Activated CD4-positive, alpha-beta T cell treated with anti-CD3 and anti-CD28 coated beads, Interleukin-2, amount 10 ng/mL, durations not matched to agents 24 days and 14 days (primary cell): ENCODE results near the gene SPATA31E1. TPM values are rescaled to one million over a fixed set of nuclear protein-coding genes. Genes with fewer than 3 reads are reported as not detected.
A peak's percentile ranks its signal among the peaks of the same experiment; 100 is the strongest.

Experiments used
- DNase-seq: peaks from one replicate; pipeline ENCODE4 v3.0.0; 2022
- H3K27ac Mint-ChIP-seq: one replicate; pipeline ENCODE4 v1.8.0; 2022; ENCODE audit warnings: mild to moderate bottlenecking, mixed read lengths
- H3K27me3 Mint-ChIP-seq: one replicate; pipeline ENCODE4 v1.8.0; 2022; ENCODE audit warnings: mixed read lengths
- H3K36me3 Mint-ChIP-seq: one replicate; pipeline ENCODE4 v1.8.0; 2022; ENCODE audit warnings: low read depth, mild to moderate bottlenecking, mixed read lengths
- H3K4me1 Mint-ChIP-seq: one replicate; pipeline ENCODE4 v1.8.0; 2021; ENCODE audit warnings: mixed read lengths
- H3K4me3 Mint-ChIP-seq: one replicate; pipeline ENCODE4 v1.8.0; 2022; ENCODE audit warnings: mild to moderate bottlenecking, moderate library complexity, mixed read lengths
- H3K9me3 Mint-ChIP-seq: one replicate; pipeline ENCODE4 v1.8.0; 2021; ENCODE audit warnings: mixed read lengths
- intact Hi-C: fragments of 100-400 bp; cut with micrococcal nuclease; formaldehyde crosslinking; loops from one replicate; pipeline ENCODE4 v1.15.1; 2023
- total RNA-seq: library from RNA; stranded (reverse); gene quantifications from 2 replicates; pipeline ENCODE4 v1.2.3, GENCODE V29; 2022

Gene SPATA31E1
- total RNA-seq, 1 donor from 2014 or later = not detected

DNA sequence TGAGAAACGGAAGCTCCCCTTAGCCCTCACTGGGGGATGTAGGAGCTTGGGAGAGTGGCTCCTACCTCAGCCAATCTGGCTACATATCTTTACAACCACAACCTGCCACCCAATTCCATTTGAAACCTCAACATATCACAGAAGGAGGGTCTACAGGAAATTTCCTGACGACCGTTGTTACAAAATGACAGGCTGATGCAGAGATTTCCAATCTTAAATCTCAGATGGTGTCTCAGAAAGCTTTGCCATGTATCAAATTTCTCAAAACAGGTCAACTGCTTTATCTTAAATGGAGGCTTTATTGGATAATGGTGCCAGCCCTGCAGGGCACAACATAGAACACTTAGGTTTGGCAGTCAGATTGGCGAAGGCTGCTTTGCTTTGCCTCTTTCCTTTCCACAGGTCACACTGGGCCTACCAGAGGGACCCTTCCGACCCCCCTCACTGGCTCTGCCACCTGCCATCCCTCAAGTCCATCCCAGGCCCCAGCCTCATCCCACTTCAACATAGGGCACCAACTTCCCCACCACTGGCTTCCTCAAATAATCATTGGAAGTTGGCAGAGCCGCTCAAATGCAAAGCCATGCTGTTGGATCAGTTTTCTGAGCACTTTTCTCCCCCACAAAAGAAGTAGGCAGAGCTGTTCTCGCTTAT is 11.1 kb upstream of the SPATA31E1 start:
- no peaks in the 10 kb centered on the region for H3K9me3 Mint-ChIP-seq
- no peaks in the 10 kb centered on the region for H3K27me3 Mint-ChIP-seq
- no peak overlapping the region for H3K27ac Mint-ChIP-seq
- no peaks in the 10 kb centered on the region for H3K36me3 Mint-ChIP-seq
- H3K4me3 Mint-ChIP-seq = no peak overlapping the region
- intact Hi-C loops = no loop called here
- no peaks in the 10 kb centered on the region for H3K4me1 Mint-ChIP-seq
- no peak for DNase-seq

DNA sequence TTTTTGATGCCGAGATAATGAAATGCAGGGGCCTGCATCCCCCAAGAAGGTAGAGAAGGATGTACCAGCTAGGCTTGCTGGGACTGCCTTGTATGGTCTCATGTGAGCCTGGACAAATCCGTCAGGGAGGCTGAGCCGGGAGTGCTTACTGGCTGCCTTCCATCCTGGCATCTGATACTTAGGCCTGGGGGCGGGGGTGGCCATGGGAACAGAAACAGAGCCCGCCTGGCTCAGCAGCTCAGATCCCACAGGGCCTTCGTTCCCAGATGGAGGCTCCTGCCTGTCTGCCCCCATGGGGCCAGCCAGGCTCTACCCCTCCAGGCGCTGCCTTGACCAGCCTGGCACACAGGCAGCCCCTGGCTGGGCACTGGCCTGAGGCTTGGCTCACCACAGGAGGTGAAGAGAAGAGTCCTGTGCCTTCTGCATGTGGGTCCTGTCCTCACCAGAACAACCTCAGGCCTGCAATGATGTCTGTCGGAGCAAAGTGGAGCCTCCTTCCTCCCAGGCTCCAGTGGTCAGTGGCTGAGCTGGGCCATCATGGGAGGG is 10.5 kb upstream of the SPATA31E1 start:
- Mint-ChIP-seq H3K9me3 (no peaks in the 10 kb centered on the region), H3K27ac (no peak overlapping the region), H3K27me3 (no peaks in the 10 kb centered on the region), H3K4me1 (no peaks in the 10 kb centered on the region), H3K4me3 (no peak overlapping the region), H3K36me3 (no peaks in the 10 kb centered on the region)
- intact Hi-C loops = no loop called here
- no peak for DNase-seq

DNA sequence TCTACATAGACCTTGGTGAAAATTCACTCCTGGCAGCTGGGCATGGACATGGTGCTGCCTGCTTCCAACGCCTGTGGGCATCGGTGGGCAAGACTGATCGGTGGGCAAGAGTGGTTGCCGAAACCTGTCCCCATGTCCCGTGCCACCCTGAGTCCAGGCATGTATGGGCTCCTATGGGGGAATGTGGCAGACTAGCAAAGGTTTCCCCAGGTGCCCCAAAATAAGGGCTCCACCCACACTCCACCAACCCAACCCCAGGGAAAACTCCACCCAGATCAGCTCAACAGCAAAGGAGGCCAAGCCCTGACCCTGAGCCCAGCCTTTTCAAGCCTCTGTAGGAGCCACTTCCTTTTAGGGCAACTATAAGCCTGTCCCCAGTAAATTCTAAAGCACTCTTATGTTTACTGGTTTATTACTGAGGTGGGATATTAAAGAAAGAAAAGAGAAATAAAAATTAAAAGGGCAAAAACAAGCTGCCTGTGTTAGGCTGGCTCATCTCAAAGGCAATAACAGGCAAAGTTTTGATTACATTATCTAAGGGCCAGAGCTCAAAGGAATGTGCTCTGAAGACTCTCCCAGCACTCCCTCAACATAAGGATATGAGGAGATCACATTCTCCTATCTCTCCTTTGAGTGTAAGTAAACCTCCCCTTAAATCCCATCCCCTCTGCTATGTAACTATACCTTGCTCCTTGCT is 8.9 kb upstream of the SPATA31E1 start:
- H3K27me3 Mint-ChIP-seq = no peaks in the 10 kb centered on the region
- no peak overlapping the region for H3K4me3 Mint-ChIP-seq
- intact Hi-C loops = no loop called here
- no peaks in the 10 kb centered on the region for H3K36me3 Mint-ChIP-seq
- no peak for DNase-seq
- no peak overlapping the region for H3K27ac Mint-ChIP-seq
- H3K4me1 Mint-ChIP-seq = no peaks in the 10 kb centered on the region
- no peaks in the 10 kb centered on the region for H3K9me3 Mint-ChIP-seq

DNA sequence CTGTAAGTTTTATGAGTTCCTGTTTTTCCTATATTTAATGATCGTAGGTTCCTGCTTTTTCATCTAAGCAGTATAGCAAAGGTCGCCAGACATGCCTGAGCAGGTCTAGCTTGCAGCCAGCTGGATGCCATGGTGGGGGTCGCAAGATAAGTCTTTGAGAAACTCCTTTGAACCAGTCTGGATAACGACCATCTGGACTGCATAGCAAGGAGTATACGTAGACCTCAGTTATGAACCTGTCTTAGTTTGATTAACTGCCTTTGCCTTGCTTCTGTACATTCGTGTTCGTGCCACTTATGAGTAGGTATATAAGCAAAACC is 8.4 kb upstream of the SPATA31E1 start:
- Mint-ChIP-seq H3K27me3 (no peaks in the 10 kb centered on the region), H3K9me3 (no peaks in the 10 kb centered on the region), H3K4me1 (no peaks in the 10 kb centered on the region), H3K27ac (no peak overlapping the region), H3K36me3 (no peaks in the 10 kb centered on the region), H3K4me3 (no peak overlapping the region)
- no peak for DNase-seq
- intact Hi-C loops = no loop called here

DNA sequence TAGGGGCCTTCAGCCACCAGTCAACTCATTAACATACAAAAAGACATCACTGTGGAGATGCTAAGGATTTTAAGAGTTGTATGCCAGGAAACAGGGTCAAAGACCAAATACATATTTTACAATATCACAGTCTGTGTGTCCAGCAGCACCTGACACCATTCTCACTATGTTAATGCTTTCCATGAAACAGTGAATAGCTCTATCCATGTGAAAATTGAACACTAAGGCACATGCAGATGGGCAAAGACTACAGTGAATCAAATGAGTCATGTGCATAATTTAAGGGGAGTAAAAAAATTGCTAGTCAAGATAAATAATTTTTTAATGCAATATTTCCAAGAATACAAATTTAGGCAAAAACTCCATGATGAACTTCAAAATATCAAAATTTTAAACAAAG is 7.6 kb upstream of the SPATA31E1 start:
- Mint-ChIP-seq H3K27me3 (no peaks in the 10 kb centered on the region), H3K36me3 (no peaks in the 10 kb centered on the region), H3K4me3 (no peak overlapping the region), H3K27ac (no peak overlapping the region), H3K9me3 (no peaks in the 10 kb centered on the region), H3K4me1 (no peaks in the 10 kb centered on the region)
- intact Hi-C loops = no loop called here
- no peak for DNase-seq

DNA sequence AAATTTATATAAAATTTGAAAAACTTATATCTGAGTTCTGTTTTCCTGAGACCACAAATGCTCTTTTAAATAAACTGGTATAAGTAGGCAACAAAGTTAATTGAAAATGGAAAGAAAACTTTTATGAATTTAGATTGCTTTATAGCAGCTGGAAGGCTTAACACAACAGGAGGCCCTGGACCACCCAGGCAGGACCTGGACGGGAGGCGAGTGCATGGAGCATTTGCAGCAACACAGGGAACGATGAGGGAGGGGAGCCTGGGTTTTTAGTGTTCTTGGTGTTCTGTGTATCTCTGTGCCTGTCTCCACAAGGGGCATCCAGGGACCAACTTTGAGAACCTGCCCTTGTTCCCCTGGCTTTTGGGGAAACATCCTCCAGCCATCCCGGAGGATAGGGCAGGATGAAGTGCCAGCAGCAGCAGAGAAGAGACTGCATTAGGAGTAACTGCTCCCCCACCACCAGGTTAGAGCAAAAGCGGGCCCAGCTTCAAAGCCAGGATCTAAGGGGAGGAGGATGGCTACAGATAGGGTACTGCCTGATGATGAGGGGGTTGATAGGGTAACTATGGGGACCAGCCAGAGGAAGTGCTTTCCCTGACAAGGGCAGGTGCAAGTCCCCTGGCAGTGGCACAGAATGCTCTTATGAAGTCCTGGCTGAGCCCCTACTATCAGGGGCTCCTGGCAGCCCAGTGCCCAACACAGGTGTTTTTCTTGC is 6.7 kb upstream of the SPATA31E1 start:
- H3K36me3 Mint-ChIP-seq = no peaks in the 10 kb centered on the region
- no peaks in the 10 kb centered on the region for H3K27me3 Mint-ChIP-seq
- no peak for DNase-seq
- H3K4me1 Mint-ChIP-seq = no peaks in the 10 kb centered on the region
- H3K27ac Mint-ChIP-seq = no peak overlapping the region
- H3K9me3 Mint-ChIP-seq = no peaks in the 10 kb centered on the region
- intact Hi-C loops = no loop called here
- no peak overlapping the region for H3K4me3 Mint-ChIP-seq

DNA sequence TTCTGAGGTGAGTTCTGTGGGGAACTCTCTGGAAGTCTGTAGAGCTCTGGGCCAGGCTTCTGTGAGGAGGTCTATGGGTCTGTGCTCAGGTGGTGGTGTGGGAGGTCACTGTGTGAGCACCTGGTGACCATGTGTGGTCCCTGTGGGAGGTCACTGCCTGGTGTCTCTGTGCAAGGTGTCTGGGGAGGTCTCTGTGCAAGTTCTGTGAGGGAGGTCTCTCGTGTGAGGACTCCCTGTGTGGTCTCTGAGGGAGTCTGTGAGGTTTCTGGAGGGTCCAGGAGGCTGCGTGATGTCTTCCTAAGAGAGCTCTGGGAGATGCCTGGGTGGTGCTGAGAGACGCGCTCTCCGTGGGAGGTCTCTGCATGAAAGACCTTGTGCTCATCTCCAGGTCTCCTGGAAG is 6.0 kb upstream of the SPATA31E1 start:
- intact Hi-C loops = no loop called here
- Mint-ChIP-seq H3K27ac (no peak overlapping the region), H3K4me1 (no peaks in the 10 kb centered on the region), H3K9me3 (no peaks in the 10 kb centered on the region), H3K36me3 (no peaks in the 10 kb centered on the region), H3K4me3 (no peak overlapping the region), H3K27me3 (no peaks in the 10 kb centered on the region)
- DNase-seq = peak; percentile 51

DNA sequence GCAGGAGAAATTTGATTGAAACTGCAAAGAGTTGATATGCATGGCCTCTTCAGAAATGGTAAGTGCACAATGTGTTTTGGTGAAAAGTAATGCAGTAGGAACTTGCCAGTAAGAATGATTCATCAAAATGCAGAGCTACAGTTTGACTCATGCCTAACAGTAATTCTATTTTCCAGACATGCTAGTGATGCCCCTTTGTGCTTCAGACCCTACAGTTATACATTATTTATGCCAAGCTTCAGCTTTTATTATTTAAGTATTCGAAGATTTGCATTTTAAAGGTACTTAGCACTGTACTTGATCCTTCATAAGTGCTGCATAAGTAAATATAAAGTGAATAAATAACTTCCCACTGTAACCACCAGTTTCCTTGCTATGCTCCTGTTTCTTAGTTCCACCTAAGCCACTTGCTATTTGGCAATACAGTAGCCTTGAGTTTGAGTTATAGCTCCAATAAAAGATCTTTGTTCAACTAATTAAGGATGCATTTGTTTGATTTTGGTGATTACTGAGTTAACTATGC is 3.6 kb upstream of the SPATA31E1 start:
- no peak overlapping the region for H3K4me3 Mint-ChIP-seq
- no peaks in the 10 kb centered on the region for H3K4me1 Mint-ChIP-seq
- DNase-seq = peak; percentile 29
- intact Hi-C loops = no loop called here
- no peak overlapping the region for H3K27ac Mint-ChIP-seq
- H3K27me3 Mint-ChIP-seq = no peaks in the 10 kb centered on the region
- no peaks in the 10 kb centered on the region for H3K9me3 Mint-ChIP-seq
- no peaks in the 10 kb centered on the region for H3K36me3 Mint-ChIP-seq

DNA sequence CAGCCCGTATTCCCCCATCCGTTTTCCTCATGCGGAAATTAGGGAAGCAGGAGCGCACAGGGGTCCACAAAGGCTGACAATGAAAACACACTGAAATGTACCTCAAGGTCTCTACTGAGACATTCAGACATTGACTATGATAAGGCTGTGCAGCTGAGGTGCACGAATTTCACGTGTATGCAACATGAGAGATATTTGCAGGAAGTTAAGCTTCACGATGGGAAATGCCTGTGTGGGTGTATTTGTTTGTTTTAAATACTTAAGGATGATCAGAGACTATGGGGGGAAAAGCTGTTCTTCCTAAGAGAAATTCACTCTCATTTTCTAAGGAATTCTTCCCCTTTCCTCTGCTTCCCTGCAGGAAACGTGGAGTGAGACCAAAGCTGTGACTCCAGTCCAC is 2.6 kb upstream of the SPATA31E1 start:
- Mint-ChIP-seq H3K9me3 (no peaks in the 10 kb centered on the region), H3K36me3 (no peaks in the 10 kb centered on the region), H3K27ac (no peak overlapping the region), H3K27me3 (no peaks in the 10 kb centered on the region), H3K4me3 (no peak overlapping the region), H3K4me1 (no peaks in the 10 kb centered on the region)
- DNase-seq = peak; percentile 29
- intact Hi-C loops = no loop called here

DNA sequence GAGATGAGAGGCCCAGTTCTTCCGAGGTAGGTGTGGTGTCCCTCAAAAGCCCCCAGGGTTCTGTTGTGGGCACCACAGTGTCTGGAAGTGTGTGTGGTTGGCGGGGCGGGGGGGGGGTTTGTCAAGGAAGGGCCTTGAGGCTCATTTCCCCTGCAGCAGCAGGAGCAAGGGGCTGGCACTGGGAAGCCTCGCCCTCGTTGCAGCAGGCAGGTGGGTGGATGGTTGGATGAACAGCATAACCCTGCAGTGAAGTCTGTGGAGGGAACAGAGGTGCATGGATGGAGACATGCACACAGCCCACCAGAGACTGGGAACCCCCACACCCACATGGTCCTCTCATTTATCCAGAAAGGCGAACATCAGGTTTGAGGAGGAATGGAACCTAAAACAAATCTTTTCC is 2.0 kb upstream of the SPATA31E1 start:
- Mint-ChIP-seq H3K36me3 (no peaks in the 10 kb centered on the region), H3K4me3 (no peak overlapping the region), H3K27ac (no peak overlapping the region), H3K9me3 (no peaks in the 10 kb centered on the region), H3K27me3 (no peaks in the 10 kb centered on the region), H3K4me1 (no peaks in the 10 kb centered on the region)
- intact Hi-C loops = no loop called here
- peak; percentile 25 for DNase-seq

DNA sequence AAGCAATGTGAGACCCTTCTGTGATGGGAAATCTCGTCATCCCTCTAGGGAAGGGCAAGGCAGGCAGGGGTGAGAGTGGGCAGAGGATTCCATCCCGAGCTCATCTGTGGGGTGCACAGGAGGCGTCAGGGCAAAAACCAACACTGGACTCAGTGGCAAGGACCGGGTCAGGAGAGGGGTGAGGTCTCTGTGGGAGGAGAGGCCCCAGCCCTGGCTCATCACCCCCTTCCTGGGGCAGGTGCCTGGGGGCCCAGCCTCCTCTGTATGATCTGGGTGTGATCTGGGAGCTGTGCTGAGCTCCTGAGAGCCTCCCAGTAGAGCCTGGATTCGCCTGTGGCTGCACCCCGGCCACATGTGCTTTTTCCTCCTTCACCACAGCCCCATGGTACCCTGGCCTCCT is 597 bp downstream of the SPATA31E1 start:
- H3K27me3 Mint-ChIP-seq = no peaks in the 10 kb centered on the region
- H3K4me1 Mint-ChIP-seq = no peaks in the 10 kb centered on the region
- DNase-seq = no peak
- no peaks in the 10 kb centered on the region for H3K9me3 Mint-ChIP-seq
- H3K4me3 Mint-ChIP-seq = no peak overlapping the region
- no peaks in the 10 kb centered on the region for H3K36me3 Mint-ChIP-seq
- no peak overlapping the region for H3K27ac Mint-ChIP-seq
- intact Hi-C loops = no loop called here

DNA sequence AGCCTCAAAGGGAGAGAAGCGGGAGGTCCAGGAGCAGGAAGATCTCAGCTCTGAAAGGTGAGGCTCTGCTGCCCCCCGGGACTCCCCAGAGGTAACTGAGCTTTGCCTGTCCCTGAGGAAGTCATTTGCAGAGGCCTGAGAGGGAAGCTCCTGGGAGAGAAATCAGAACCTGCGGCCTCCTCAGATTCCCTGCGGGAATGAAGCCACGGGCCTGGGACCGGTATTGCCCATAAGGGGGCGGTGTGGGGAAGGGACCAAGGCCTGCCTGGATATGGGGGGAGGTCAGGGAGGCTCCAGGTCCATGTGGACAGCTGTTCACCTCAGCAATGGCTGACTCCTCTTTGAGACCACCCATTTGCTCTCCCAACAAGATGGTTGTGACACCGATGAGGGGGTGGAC is 1.3 kb downstream of the SPATA31E1 start:
- H3K27me3 Mint-ChIP-seq = no peaks in the 10 kb centered on the region
- no peaks in the 10 kb centered on the region for H3K4me1 Mint-ChIP-seq
- DNase-seq = peak; percentile 42
- no peaks in the 10 kb centered on the region for H3K9me3 Mint-ChIP-seq
- intact Hi-C loops = no loop called here
- H3K27ac Mint-ChIP-seq = no peak overlapping the region
- H3K4me3 Mint-ChIP-seq = no peak overlapping the region
- no peaks in the 10 kb centered on the region for H3K36me3 Mint-ChIP-seq

DNA sequence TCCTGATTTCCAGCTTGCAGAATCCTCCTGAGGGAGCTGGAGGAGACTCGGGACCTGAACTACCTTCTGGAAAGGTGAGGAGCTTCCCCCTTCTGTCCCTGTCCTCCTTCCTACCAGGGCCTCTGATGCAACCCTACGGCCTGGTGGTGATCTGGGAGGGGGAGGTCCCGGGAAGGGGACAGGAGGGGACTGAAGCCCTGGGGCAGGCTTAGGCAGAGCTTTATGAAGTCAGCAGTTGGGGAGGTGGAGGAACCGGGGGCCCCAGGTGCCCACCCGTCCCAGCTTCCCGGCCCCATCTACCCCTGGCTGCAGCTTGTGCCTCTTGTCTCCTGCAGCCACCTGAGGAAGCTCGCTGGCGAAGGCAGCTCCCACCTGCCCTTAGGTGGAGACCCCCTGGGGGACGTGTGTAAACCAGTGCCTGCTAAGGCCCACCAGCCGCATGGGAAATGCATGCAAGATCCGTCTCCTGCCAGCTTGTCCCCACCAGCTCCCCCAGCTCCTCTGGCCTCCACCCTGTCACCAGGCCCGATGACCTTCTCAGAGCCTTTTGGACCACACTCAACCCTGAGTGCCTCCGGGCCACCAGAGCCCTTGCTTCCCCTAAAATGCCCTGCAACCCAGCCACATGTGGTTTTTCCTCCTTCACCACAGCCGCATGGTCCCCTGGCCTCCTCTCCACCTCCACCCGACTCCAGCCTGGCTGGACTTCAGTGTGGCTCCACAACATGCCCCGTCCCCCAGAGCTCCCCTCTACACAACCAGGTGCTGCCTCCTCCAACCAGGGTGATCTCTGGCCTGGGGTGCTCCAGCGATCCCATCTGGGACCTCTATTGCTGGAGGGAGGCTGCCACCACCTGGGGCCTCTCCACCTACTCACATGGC is 2.1 kb downstream of the SPATA31E1 start:
- intact Hi-C loops = no loop called here
- no peak overlapping the region for H3K27ac Mint-ChIP-seq

More for the DNA sequence above, 2.1 kb downstream of the SPATA31E1 start:
- Mint-ChIP-seq H3K36me3 (no peaks in the 10 kb centered on the region), H3K4me3 (no peak overlapping the region), H3K27me3 (no peaks in the 10 kb centered on the region), H3K4me1 (no peaks in the 10 kb centered on the region), H3K9me3 (no peaks in the 10 kb centered on the region)
- peak; percentile 49 for DNase-seq
